ENCODE measurements around the gene BMP6. TPM values are rescaled to one million over a fixed set of nuclear protein-coding genes. Genes with fewer than 3 reads are reported as not detected.

Gene BMP6
- total and polyA plus RNA-seq, 2 of the 8 experiments (the other 6 are each of a cell fraction or from before 2014, with no cell fraction given) = 2.0 to 2.1 TPM

DNA sequence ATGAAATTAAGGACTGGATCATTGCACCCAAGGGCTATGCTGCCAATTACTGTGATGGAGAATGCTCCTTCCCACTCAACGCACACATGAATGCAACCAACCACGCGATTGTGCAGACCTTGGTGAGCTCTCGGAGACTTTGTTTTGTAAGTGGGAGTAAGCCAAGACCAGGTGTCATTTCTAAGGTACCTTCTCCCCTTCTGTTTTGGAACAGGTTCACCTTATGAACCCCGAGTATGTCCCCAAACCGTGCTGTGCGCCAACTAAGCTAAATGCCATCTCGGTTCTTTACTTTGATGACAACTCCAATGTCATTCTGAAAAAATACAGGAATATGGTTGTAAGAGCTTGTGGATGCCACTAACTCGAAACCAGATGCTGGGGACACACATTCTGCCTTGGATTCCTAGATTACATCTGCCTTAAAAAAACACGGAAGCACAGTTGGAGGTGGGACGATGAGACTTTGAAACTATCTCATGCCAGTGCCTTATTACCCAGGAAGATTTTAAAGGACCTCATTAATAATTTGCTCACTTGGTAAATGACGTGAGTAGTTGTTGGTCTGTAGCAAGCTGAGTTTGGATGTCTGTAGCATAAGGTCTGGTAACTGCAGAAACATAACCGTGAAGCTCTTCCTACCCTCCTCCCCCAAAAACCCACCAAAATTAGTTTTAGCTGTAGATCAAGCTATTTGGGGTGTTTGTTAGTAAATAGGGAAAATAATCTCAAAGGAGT lies 154.2 kb downstream of the BMP6 start:
- Histone ChIP-seq H3K4me2 (ENCODE audit: insufficient read depth in 1 of 2, low read depth in 2 of 2, low read length in 2 of 2) (no peak overlapping the region), H3K36me3 (ENCODE audit: control insufficient read depth in 2 of 4, insufficient read depth in 4 of 4, low read length in 3 of 4) (peaks cover 27 to 49% (median 43%) of the 10 kb centered on the region in 4 experiments; a peak in 7 of 8 replicates), H3K27me3 (replicated peaks in 1 of 4; ENCODE audit: control insufficient read depth in 3 of 4, extremely low read depth in 1 of 4, insufficient read depth in 3 of 4, low read length in 3 of 4) (no peaks in the 10 kb centered on the region), H3K23ac (ENCODE audit: insufficient read length) (no peak overlapping the region), H2BK12ac (ENCODE audit: low read depth, low read length) (no peak overlapping the region), H3K18ac (ENCODE audit: extremely low read depth, low read length) (no peak overlapping the region), H2BK5ac (ENCODE audit: low read depth, low read length) (no peak overlapping the region; the same call in 1 of the 2 replicates), H2AFZ (ENCODE audit: low read length) (no peak overlapping the region), H3K9ac (replicated peaks in 1 of 4; ENCODE audit: extremely low read depth in 1 of 4, low read depth in 3 of 4, low read length in 3 of 4) (no peak overlapping the region), H3K9me3 (ENCODE audit: insufficient read depth in 2 of 2, low read depth in 1 of 2, low read length in 1 of 2) (no peaks in the 10 kb centered on the region), H3K4me3 (ENCODE audit: extremely low read depth in 1 of 4, insufficient read depth in 2 of 4, low read depth in 3 of 4, low read length in 4 of 4) (no peak overlapping the region), H2AK5ac (ENCODE audit: low read depth, low read length) (no peak overlapping the region), H2BK15ac (ENCODE audit: low read length) (no peak overlapping the region), H4K20me1 (replicated peaks in 1 of 2; ENCODE audit: control insufficient read depth in 1 of 2, insufficient read depth in 2 of 2, low read length in 2 of 2) (peaks cover 2 to 3% of the 10 kb centered on the region in 2 experiments), H3K27ac (ENCODE audit: low read depth, low read length) (no peak overlapping the region), H3K79me2 (ENCODE audit: control insufficient read depth in 1 of 2, insufficient read depth in 2 of 2, low read length in 2 of 2) (no peaks in the 10 kb centered on the region), H3K23me2 (ENCODE audit: low read depth, low read length) (no peaks in the 10 kb centered on the region), H4K91ac (replicated peaks; ENCODE audit: insufficient read length, low read length) (no peak overlapping the region), H3K56ac (replicated peaks; ENCODE audit: insufficient read length, low read depth, low read length) (no peak overlapping the region), H3K4me1 (replicated peaks in 1 of 4; ENCODE audit: control insufficient read depth in 3 of 4, insufficient read depth in 4 of 4, low read length in 3 of 4) (no peaks in the 10 kb centered on the region), H3K14ac (ENCODE audit: insufficient read length) (no peak overlapping the region), H3K4ac (replicated peaks; ENCODE audit: insufficient read length, low read depth, low read length) (no peak overlapping the region), H4K8ac (ENCODE audit: extremely low read depth, insufficient read depth, low read length) (no peak overlapping the region), H4K5ac (ENCODE audit: insufficient read length, low read depth, low read length) (no peak overlapping the region), H2BK120ac (replicated peaks; ENCODE audit: low read depth, low read length) (no peak overlapping the region), H3K79me1 (ENCODE audit: low read depth, low read length) (no peaks in the 10 kb centered on the region), H2BK20ac (ENCODE audit: low read length) (no peak overlapping the region)
- no peak for FAIRE-seq
- no peak for DNase-seq (ENCODE audit: low read depth in 1 of 2, low spot score in 2 of 2)
- ChIA-PET CTCF (ENCODE audit: partially characterized antibody) (interaction anchor here (1.0 to 2.5 kb wide), 6 partner anchors 8 to 208 kb away, joined by 3 to 13 read pairs (median 6); no protein-coding TSS in a partner anchor), POLR2A (ENCODE audit: partially characterized antibody) (interaction anchor here (0.9 to 1.3 kb wide), 3 partner anchors 10 to 207 kb away, joined by 3 to 4 read pairs (median 3); no protein-coding TSS in a partner anchor)
- WGBS, 2 experiments (ENCODE audit: extremely low coverage in 1 of 2, insufficient coverage in 1 of 2, insufficient read length in 1 of 2, insufficient replicate concordance in 2 of 2, low coverage in 1 of 2, low lambda C conversion rate in 2 of 2, missing lambda C conversion rate in 1 of 2) = 95% methylated on average over 13 of the region's 13 CpGs; no CpG with 5 or more reads in 1 of the 2 experiments
- TF ChIP-seq NANOG (IDR thresholded peaks at IDR 0.05; ENCODE audit: insufficient read depth, low read depth, low read length, poor library complexity, severe bottlenecking) = no peak
- TF ChIP-seq KDM5A (IDR thresholded peaks at IDR 0.05; ENCODE audit: low read length) = no peak
- no peak for TF ChIP-seq SRF (IDR thresholded peaks at IDR 0.05; ENCODE audit: low read depth, low read length)

Measured in H1 (cell line).